Right lobe of liver (tissue), 4 donors: Measurements from ENCODE around the gene DEDD.

Source experiments
- POLR2A ChIP-seq: fragments of 450-650 bp; IDR thresholded peaks from one replicate; pipeline ENCODE4 v1.6.1; 2017; ENCODE audit warnings: antibody characterized with exemption, mild to moderate bottlenecking
- TF ChIP-seq, protein P1 (sequence below), 4 donors: fragments of 200-600 bp in 3 of 4; fragments of 450-650 bp in 1 of 4; IDR thresholded peaks; one replicate each; pipeline versions ENCODE4 v1.5.1 to v1.8.0; 2016 to 2022; ENCODE audit warnings: antibody characterized with exemption in 4 of 4, mild to moderate bottlenecking in 2 of 4
- donor health status: DM: no; HTN: no; CAD: no.
- donor health status: DM: no; HTN: no; CAD: no.
- donor health status: DM: no; HTN: yes; CAD: no.

DNA sequence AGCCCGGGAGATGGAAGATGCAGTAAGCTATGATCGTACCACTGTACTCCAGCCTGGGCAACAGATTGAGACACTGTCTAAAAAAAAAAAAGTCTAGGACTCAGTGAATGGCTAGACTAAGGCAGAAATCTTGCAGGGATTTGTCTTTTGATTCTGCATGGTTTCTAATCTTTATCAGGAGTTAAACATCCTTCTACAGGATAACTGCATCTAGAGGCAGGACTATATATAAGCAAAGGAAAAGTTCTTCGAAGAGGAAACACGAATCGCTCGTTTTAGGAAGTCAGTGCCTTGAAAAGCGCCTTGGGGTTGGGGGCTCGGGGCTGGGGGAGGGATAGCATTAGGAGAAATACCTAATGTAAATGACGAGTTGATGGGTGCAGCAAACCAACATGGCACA lies 20.7 kb upstream of the DEDD start:
- TF ChIP-seq, protein P1, sequence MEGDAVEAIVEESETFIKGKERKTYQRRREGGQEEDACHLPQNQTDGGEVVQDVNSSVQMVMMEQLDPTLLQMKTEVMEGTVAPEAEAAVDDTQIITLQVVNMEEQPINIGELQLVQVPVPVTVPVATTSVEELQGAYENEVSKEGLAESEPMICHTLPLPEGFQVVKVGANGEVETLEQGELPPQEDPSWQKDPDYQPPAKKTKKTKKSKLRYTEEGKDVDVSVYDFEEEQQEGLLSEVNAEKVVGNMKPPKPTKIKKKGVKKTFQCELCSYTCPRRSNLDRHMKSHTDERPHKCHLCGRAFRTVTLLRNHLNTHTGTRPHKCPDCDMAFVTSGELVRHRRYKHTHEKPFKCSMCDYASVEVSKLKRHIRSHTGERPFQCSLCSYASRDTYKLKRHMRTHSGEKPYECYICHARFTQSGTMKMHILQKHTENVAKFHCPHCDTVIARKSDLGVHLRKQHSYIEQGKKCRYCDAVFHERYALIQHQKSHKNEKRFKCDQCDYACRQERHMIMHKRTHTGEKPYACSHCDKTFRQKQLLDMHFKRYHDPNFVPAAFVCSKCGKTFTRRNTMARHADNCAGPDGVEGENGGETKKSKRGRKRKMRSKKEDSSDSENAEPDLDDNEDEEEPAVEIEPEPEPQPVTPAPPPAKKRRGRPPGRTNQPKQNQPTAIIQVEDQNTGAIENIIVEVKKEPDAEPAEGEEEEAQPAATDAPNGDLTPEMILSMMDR (IDR thresholded peaks at IDR 0.05): no peak
- TF ChIP-seq POLR2A: no peak
